ENCODE measurements around the gene OR13A1.

GRCh38 chr10:45256246-45256645 is 59.2 kb downstream of the OR13A1 start:
- no peak for TF ChIP-seq POLR2AphosphoS5 (IDR thresholded peaks at IDR 0.05; ENCODE audit: low read depth, low read length)
- no peak for TF ChIP-seq NRF1 (IDR thresholded peaks at IDR 0.05; ENCODE audit: low read depth, low read length)

All from SK-N-SH (cell line).